ENCODE results near the gene PITPNB.

Gene PITPNB

DNA sequence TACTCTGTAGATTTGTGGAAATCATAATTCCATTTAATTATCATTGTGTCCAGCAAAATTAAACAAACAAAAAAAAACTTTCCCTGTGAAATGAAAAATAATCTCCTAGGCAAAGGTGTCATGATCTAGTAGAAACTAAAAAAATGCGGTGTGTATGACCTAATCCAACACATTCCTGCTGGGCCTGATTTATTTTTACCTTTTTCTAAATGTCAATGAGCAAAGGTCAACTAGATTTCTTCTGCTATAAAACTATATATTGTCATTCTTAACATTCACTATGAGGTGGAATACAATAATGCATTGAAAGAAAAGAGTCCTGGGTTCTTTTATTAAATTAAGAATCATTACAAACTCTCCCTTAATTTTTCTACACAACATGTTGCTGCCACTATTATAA lies 60.4 kb downstream of the PITPNB start:
- no peak for DNase-seq (ENCODE audit: low read depth)

DNA sequence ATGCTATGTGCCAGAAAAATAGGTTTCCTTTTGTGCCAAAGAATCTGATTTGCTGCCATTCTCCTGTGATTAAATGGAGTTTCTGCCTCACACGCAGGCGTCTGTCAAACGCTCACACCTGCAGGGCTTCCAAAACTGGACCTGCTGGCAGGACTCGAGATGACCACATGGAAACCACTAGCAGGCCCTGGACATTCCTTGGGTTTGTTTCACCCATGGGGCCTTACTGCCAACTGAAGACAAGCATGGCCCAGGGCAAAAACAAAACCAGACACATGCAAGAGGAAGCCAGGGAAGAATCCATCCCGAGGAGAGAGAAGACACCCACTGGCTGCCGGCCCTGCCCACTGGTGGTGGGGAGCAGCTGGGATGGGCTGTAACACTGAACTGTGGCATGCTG lies 61.6 kb downstream of the PITPNB start:
- DNase-seq (ENCODE audit: low read depth): no peak

DNA sequence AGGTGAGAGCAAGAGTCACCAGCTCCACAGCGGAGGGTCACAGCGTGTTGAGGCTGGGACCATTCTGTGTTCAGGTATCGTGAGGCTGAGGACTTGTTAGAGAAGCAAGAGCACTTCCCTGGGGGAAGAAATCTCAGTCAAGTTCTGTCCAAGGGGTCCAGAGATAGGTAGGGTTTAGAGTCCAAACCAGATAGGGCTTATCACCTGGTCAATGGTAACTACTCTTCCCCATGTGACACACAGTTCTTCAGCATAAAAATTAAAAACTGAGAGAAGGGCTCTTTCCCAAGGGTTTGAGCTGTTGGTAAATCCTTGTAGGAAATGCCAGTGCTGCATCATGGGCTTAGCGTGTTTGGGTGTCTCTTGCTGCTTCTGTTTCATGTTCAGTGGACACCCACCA lies 62.7 kb downstream of the PITPNB start:
- DNase-seq (ENCODE audit: low read depth): no peak

DNA sequence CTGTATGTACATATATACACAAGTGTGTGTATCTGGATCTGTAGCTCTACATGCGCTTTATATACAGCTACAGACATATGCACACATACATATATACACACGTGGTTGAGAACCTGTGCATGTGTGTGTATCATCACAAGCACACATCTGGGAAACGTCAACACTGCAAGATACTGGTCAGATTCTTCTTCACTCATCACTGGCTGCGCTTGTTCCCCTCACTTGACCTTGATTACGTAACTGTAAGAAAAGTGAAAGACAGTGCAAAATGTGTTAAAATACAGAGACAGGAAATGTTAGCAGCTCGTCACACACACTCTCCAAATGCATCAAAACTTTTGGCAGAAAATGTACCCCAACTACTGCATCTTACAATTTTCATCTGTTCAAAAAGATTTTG lies 65.6 kb downstream of the PITPNB start:
- peak; percentile 89 for DNase-seq (ENCODE audit: low read depth)

DNA sequence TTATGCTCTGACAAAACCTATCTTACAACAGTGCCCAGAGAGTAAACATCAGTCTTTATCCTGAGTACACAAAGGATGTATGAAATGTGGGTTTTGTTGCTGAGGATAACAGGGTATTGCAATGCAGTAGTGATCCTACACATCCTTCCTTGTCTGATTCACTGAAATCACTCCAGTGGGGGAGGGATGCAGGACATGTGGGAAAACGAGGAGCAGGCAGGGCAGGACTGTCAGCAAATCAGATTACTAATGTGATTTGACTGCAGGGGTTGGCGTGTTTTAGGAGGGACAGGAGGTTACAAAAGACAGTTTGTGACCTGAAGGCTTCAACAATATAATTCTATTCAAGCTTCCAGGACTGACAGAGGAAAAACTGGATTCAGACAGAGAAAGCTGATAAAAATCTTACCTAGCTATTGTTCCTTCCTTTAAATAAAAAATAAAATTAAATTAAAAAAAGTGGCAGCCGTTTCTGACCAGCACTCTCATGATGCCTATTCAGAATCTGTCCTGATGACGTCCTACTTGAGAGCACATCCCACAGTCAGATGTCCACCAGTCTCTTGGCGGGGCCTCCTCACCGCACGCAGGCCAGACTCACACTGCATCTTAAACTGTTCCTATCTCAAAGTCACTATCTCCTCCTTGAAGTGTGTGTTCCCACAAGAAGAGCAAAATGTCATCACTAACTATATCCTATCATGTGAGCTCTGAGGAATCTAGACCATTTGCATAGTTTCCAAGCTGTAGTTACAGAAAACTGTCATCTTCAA lies 66.9 kb downstream of the PITPNB start:
- DNase-seq (ENCODE audit: low read depth): peak; percentile 85

DNA sequence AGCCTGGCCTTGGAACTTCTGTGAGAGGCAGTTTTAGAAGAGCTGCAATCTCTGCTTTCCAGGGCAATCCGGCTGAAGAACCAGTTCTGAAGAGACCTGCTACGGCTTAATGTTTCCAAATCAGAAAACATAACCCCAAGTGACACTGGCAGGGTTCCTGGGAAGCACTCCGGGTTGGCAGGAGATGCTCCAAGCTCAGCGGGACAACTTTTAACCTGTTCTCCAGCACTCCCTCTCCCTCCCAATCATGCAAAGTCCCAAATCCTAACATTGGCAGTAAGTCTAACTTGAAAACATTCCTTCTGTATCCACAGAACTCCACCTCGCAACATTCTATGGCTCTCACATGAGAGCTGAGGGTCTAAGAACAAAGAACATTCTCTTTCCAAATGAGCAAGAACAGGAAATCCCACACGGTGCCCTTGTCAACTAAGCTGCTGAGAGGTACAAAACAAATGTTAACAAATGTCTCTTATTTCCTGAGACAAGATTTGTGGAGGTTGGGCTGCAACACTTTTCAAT lies 69.0 kb downstream of the PITPNB start:
- no peak for DNase-seq (ENCODE audit: low read depth)

DNA sequence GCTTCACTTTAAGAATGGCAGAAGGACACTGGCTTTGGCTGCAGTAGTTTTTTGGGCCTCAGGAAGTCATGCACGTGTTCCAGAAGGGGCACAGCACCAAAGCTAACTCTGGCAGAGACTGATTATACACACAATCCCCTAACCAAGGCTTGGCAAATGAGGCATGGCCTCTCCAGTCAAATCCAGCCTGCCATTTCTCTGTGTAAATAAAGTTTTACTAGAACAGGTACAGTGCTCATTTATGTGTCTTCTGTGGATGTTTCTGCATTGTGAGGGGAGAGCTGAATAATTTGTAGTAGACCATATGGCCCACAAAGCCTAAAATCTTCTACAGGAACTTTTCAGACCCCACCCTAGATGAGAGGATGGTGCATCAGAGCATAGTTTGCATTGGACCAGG lies 71.1 kb downstream of the PITPNB start:
- no peak for DNase-seq (ENCODE audit: low read depth)

DNA sequence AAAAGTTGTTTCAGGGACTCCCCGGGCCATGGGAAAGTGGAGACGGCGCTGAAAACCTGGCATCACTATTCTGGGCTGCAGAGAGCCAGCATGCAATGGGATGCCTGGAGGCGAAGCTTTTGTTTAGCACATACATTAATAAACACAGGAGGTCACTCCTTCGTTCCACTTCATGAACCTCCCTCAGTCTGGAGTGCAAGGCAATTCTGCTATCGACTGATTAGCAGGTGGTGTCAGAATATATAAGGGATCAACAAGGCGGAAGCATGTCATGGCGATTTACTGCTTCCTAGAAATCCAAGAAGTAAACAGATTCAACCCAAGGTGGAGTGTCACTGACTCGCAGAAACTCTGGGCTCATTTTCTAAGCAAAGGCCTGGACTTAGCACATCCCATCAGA lies 72.1 kb downstream of the PITPNB start:
- no peak for DNase-seq (ENCODE audit: low read depth)

DNA sequence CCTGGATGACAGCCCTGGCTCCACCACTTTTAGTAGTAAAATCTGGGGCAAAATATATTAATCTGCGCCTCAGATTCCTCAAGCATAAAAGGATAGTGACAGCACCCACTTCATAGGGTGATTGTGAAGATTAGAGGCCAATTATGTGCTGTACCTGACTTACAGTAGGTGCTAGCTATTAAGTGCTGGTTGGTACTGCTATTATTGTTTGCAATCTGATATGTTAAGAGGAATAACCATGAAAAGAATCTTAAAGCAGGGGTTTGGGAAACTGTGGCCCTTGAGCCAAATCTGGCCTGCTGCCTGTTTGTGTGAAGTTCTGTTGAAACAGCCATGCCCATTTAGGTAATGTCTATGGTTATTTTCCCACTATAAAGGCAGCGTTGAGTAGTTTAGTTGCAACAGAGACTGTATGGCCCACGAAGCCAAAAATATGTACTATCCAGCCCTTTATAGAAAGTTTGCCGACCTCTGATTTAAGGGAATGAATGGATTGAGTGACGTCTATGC lies 72.8 kb downstream of the PITPNB start:
- no peak for DNase-seq (ENCODE audit: low read depth)

DNA sequence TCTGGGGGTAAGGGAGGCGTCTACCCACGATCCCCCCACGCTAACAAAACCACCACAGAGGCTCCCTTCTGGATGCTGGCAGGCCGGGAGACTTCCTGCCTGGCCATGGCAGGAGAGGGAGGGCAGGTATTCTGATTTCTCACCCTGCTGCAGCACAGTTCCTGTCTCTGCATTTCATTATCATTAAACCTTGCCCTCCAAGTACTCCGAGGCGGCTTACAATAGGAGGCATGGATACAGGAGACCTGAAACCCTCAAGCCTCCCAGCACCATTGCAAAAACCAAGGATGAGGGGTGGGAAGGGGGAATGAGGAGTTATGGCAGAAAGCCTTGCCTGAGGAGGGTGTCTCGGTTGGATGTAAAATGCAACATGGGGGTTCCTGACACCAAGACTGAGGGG lies 73.4 kb downstream of the PITPNB start:
- no peak for DNase-seq (ENCODE audit: low read depth)

DNA sequence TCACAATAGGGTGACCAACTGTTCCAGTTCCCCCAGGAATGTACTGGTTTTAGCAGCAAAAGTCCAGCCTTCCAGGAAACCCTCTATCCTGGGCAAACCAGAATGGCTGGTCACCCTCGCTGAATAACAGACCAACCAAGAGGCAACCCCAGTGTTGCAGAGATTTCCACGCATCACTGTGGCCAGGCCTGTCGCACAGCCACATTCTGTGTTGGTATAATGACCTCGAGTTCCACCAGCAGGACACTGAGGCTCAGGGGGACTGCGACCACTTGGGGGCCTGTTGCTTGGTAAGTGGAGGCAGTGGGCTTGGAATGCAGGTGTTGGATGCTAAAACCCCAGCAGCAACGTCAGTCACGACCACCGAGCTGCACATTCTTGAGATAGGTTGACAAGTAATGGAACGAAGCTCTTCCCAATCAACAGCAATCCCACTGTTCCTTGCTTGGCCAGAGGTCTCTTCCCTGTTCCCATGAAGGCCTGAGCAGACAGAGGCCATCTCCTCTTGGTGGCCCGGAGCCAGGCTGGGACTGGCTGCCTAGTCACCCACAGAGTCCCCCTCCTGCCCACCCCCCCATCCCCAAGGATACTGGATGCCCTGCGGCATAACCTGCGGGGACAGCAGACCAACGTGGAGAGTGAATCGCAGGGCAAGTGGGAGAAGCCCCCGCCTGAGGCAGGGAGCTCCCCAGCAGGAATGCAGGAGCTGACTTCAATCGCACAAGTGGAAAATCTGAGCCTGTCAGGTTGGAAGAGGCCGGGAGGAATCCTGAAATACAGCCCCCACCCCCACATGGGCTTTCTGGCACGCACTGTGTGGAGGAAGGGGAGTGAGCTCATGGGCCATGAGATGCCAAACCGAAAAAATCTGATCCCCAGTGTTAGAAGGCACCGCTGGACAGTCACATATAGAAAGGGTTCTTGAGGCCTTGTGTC lies 74.1 kb downstream of the PITPNB start:
- DNase-seq (ENCODE audit: low read depth): no peak

DNA sequence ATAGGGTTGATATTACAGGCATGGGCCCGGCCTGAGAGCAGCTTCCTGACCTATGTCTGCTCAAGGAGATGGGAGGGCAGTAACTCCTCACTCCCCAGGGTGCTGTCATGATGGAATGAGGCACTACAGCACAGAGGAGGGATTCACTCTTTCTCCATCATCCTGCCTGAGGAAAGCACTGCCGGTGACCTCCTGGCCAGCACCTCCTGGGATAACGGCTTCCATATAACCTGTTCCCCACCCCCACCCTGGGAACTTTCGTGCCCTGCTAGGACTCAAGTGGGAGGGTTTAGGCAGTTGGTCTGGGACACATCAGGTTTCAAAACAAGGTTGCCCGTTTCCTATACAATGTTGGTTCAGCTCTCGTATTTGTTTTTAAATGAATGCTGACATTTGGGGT lies 74.8 kb downstream of the PITPNB start:
- no peak for DNase-seq (ENCODE audit: low read depth)

DNA sequence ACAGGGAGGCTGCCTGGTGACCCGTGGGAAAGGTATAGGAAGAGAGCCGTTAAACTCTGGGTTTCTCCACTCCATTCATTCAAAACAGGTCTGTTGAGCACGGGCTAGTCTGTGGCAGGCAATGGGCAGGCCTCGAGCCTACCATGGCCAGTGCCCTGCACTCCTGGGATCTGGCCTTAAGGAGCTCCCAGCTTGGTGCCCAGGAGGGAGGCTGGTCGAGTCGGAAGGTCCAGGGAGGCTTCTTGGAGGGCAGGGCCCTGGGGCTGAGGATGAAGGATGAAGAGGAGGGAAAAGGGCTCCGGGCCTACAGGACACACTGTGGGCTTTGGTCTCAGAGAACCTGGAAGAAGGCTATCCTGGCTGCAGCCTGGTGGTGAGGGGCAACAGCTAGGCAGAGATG lies 75.6 kb downstream of the PITPNB start:
- DNase-seq (ENCODE audit: low read depth): no peak

DNA sequence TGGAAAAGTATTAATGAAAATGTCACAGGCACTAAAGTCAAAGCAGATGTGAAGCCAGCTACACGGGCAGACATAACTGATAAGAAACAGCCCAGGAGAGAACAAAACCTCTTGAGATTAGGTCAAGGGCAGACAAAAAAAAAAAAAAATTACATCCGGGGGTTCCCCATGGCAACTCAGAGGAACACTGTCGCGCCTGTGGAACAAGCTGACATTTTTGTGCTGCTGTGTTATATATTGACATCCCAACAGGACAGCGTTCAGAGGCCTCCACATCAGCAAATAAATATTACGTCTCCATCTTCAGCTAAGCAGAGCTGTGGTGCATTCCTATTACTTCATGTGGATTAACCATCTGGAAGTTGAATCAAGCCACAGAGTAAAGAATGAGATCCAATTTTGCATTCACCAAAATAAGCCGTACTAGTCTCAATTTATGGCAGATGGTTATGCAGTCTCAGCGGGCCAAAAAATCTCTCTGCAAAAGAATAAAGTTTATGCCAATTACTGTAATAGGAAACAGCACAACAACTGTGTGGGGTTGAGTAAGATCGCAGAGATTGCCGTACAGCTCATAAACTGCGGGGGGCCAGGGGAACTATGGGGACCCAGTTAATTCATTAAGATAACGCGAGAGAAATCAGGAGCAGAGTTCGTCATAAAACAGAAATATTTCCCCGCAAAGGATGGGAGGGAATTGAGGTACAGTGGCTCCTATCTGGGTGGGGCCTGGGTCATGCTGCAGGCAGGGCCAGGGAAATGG lies 76.2 kb downstream of the PITPNB start:
- peak; percentile 32 for DNase-seq (ENCODE audit: low read depth)

DNA sequence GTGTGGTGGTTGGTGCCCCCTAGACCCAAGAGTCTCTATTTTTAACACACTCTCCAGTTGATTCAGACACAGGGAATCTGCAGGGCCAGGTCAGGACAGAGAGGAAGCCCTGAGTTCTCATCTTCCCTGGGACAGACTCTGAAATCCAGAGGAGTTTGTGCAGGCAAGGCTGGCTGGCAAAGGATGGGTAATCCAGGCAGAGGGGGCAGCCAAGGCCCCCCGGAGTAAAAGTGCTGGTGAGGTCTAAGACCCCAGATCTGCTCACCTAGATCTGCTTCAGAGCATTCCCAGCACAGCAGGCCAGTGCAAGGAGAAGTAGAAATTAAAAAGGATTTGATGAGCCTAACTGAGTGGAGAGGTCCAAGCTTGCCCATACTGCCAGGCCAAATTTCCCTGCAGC lies 76.9 kb downstream of the PITPNB start:
- DNase-seq (ENCODE audit: low read depth): no peak

DNA sequence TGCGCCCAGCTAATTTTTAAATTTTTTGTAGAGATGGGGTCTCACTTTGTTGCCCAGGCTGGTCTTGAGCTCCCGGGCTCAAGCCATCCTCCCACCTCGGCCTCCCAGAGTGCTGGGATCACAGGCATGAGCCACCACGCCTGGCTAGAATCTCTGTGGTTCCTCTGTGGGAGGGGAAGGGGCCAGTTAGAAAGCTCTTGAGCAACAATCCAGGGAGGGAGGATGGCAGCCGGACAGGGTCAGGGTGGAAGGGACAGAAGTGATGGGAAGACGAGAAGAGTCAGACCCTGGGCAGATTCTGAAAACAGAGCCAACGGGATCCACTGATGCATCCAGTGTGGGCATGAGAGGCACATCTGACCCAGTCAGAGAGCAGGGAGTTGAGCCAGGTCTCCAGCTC lies 78.6 kb downstream of the PITPNB start:
- no peak for DNase-seq (ENCODE audit: low read depth)

DNA sequence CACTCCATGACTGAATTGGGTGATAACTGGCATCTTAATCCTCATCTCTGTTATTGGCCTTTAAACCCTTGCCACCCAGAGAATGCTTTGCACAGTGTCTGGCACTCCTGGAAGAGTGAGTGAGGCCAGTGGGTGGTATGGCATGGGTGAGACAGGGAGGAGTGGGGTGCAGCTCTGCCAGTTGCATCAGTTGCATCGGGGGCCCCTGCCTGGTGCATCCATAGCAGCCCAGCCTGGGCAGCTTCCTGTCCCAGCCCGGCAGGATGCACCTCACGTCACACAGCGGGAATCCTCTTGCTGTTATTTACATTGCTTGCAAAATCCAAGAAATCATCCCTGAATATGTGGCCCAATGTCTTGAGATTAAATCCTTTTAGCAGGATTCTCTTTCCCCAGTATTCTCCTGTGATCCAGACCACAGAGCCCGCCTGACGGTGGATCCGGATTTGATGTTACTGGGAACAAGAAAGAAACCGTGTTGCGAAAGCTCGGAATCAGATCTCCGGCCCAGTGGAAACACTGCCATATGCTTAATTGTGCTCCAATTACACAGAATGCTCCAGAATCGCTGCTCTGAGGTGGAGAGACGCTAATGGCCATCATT lies 79.9 kb downstream of the PITPNB start:
- DNase-seq (ENCODE audit: low read depth): no peak

DNA sequence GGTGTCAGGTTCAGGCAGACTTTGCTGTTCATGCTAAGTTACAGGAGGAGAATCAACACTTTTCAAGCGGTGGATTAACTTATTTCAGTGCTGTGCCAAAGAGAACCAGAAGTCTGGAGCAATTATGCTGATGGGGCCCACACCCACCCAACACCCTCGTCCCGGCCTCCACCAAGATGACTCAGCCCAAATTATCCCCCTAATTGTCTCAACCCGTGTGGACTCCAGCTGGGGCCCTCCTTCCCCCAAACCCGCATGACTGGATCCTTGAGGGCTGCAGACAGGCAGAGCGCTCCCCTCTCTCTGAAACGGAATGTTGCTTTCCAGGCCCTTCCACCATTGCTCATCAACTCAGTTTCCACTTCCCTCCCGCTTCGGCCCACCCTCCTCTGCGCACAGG lies 82.9 kb downstream of the PITPNB start:
- DNase-seq (ENCODE audit: low read depth): no peak

DNA sequence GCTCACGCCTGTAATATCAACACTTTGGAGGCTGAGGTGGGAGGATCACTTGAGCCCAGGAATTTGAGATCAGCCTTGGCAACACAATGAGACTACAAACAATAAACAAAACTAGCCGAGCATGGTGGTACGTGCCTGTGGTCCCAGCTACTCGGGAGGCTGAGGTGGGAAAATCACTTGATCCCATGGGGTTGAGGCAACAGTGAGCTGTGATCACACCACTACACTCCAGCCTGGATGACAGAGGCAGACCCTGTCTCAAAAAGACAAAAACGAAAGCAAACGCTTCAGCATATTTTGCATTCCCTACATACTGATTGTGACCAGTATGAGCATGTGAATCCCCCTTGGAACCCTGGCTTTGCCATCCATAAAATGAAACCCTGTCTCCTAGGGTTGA lies 83.6 kb downstream of the PITPNB start:
- DNase-seq (ENCODE audit: low read depth): peak; percentile 39

DNA sequence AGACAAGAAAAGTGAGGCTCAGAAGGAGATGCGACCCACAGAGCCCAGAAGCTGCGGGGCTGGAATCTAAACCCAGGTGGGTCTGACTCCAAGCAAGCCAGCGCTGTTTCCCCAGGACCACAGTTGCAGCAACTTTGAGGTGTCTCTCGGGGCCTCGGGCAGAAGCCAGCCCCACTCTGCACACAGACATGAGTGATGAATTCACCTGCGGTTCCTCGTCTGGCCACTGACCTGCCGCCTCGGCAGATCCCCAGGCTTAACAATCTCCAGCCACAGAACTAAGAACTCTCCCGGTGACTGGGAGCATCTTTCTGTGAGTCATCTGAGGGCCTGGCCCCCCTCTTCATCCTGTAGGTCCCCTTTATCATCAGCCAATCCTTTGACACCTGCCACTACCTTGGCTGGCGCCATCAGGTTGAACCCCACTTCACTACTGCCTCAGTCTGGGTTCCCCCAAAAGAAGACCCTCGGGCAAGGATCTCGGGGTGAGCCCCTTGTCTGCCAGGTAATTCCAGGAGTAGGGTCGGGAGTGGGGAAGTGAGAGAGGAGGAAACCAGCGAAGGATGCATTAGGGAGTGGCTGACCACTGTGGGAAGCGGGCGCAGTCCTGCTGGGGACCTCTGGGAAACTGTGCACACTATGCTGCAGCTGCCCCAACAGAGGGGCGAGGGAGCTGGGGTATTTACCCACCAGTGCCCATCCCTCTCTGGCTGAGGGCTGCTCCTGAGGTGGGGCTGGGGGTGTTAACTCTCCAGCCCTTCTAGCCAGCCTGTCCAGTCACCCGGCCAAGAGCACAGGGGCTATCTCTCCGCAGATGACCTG lies 84.5 kb downstream of the PITPNB start:
- DNase-seq (ENCODE audit: low read depth): peak; percentile 39

DNA sequence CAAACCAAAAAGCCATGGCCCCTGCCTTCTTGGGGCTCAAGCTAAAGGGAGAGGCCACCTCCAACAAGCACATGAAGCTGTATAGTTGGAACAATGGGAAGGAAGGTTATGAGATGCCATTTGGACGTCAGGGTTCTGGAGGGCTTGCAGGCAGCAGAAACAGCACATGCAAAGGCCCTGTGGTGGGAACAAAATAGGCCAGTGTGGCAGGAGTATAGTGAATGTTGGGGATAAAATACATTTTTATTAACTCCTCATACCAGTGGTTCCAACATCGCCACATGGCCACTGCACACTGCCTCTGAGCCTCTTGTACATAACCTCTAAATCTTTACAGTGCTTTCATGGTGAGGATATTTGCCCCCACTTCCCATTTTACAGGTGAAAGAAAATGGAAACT lies 85.3 kb downstream of the PITPNB start:
- no peak for DNase-seq (ENCODE audit: low read depth)

Data from amniotic epithelial cell (primary cell).